Measurements from ENCODE around the gene BCAP31.

GRCh38 chrX:153669901-153670731, 54.1 kb downstream of the BCAP31 start:
- TF ChIP-seq CTCF (IDR thresholded peaks at IDR 0.05) (no peak), POLR2A (IDR thresholded peaks at IDR 0.05) (no peak)

Measured in thyroid gland (tissue), 4 donors.